ENCODE measurements around the gene CDH26.

Gene CDH26

GRCh38 chr20:60063048-60063451 lies 104.8 kb downstream of the CDH26 start:
- in situ Hi-C loops (cut with MboI; ENCODE audit: low sequenced_read_pairs), result no loop called here
- H3K36me3 ChIP-seq (replicated peaks), result no peaks in the 10 kb centered on the region
- H3K9me3 ChIP-seq, result no peaks in the 10 kb centered on the region
- no peak overlapping the region for H3K4me3 ChIP-seq
- no peak for DNase-seq (ENCODE audit: low spot score in 2 of 2)
- H3K4me1 ChIP-seq, result no peaks in the 10 kb centered on the region
- no peaks in the 10 kb centered on the region for H3K27me3 ChIP-seq (ENCODE audit: low read depth)

GRCh38 chr20:60063739-60064380 lies 105.6 kb downstream of the CDH26 start:
- Histone ChIP-seq H3K36me3 (replicated peaks) (no peaks in the 10 kb centered on the region), H3K9me3 (no peaks in the 10 kb centered on the region), H3K4me1 (no peaks in the 10 kb centered on the region), H3K4me3 (no peak overlapping the region), H3K27me3 (ENCODE audit: low read depth) (no peaks in the 10 kb centered on the region)
- in situ Hi-C loops (cut with MboI; ENCODE audit: low sequenced_read_pairs), result no loop called here
- no peak for DNase-seq (ENCODE audit: low spot score in 2 of 2)

Data from HAP-1 (cell line).